Measurements from ENCODE around the gene ZNF837.
A peak's percentile ranks its signal among the peaks of the same experiment; 100 is the strongest.

Gene ZNF837

GRCh38 chr19:58362272-58362994 is 18.4 kb downstream of the ZNF837 start, which contains the start of gene ZNF497:
Gene ZNF497, minus strand, starts transcription at chr19:58362751. Its CDS starts 5,116 bp downstream, at chr19:58357635.
- TF ChIP-seq USF1 (IDR thresholded peaks at IDR 0.05) = no peak
- TF ChIP-seq TCF12 (IDR thresholded peaks at IDR 0.05; ENCODE audit: low read depth) = peak; percentile 51; the same call in 1 of the 2 replicates
- TF ChIP-seq TEAD4 (IDR thresholded peaks at IDR 0.05) = 0 out of 2 replicates have a peak, but pooled peaks have one; percentile 23
- no peak for TF ChIP-seq RAD21 (IDR thresholded peaks at IDR 0.05; ENCODE audit: low read depth)
- TF ChIP-seq CREB1 (IDR thresholded peaks at IDR 0.05; ENCODE audit: low read depth) = no peak
- TF ChIP-seq FOXM1 (IDR thresholded peaks at IDR 0.05; ENCODE audit: borderline replicate concordance, low read depth) = peak; percentile 66
- TF ChIP-seq MAX (IDR thresholded peaks at IDR 0.05) = peak; percentile 75
- peak; percentile 86 for TF ChIP-seq YY1 (IDR thresholded peaks at IDR 0.05; ENCODE audit: low read depth)
- no peak for TF ChIP-seq ZBTB7A (IDR thresholded peaks at IDR 0.05; ENCODE audit: low read depth)
- TF ChIP-seq EP300 (IDR thresholded peaks at IDR 0.05; ENCODE audit: borderline replicate concordance) = no peak
- TF ChIP-seq CEBPB (IDR thresholded peaks at IDR 0.05) = no peak
- TF ChIP-seq TAF1 (IDR thresholded peaks at IDR 0.05; ENCODE audit: low read depth) = peak; percentile 90
- no peak for TF ChIP-seq NFIC (IDR thresholded peaks at IDR 0.05)
- no peak; the same call in 1 of the 2 replicates for TF ChIP-seq EGR1 (IDR thresholded peaks at IDR 0.05)
- TF ChIP-seq, protein P1, sequence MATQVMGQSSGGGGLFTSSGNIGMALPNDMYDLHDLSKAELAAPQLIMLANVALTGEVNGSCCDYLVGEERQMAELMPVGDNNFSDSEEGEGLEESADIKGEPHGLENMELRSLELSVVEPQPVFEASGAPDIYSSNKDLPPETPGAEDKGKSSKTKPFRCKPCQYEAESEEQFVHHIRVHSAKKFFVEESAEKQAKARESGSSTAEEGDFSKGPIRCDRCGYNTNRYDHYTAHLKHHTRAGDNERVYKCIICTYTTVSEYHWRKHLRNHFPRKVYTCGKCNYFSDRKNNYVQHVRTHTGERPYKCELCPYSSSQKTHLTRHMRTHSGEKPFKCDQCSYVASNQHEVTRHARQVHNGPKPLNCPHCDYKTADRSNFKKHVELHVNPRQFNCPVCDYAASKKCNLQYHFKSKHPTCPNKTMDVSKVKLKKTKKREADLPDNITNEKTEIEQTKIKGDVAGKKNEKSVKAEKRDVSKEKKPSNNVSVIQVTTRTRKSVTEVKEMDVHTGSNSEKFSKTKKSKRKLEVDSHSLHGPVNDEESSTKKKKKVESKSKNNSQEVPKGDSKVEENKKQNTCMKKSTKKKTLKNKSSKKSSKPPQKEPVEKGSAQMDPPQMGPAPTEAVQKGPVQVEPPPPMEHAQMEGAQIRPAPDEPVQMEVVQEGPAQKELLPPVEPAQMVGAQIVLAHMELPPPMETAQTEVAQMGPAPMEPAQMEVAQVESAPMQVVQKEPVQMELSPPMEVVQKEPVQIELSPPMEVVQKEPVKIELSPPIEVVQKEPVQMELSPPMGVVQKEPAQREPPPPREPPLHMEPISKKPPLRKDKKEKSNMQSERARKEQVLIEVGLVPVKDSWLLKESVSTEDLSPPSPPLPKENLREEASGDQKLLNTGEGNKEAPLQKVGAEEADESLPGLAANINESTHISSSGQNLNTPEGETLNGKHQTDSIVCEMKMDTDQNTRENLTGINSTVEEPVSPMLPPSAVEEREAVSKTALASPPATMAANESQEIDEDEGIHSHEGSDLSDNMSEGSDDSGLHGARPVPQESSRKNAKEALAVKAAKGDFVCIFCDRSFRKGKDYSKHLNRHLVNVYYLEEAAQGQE (IDR thresholded peaks at IDR 0.05; ENCODE audit: low read depth) = no peak

- no peak for TF ChIP-seq RAD21 (IDR thresholded peaks at IDR 0.05; ENCODE audit: low read depth)
- peak; percentile 93 for TF ChIP-seq MAX (IDR thresholded peaks at IDR 0.05)
Observed at GRCh38 chr19:58361900-58362271, 18.9 kb downstream of the ZNF837 start.

GRCh38 chr19:58357481-58358145 is 23.2 kb downstream of the ZNF837 start:
- TF ChIP-seq RAD21 (IDR thresholded peaks at IDR 0.05; ENCODE audit: low read depth) (no peak), USF1 (IDR thresholded peaks at IDR 0.05) (no peak), TCF12 (IDR thresholded peaks at IDR 0.05; ENCODE audit: low read depth) (no peak), YY1 (IDR thresholded peaks at IDR 0.05; ENCODE audit: low read depth) (no peak), TEAD4 (IDR thresholded peaks at IDR 0.05) (no peak), NFIC (IDR thresholded peaks at IDR 0.05) (no peak), CEBPB (IDR thresholded peaks at IDR 0.05) (no peak), ZBTB7A (IDR thresholded peaks at IDR 0.05; ENCODE audit: low read depth) (no peak)

DNA sequence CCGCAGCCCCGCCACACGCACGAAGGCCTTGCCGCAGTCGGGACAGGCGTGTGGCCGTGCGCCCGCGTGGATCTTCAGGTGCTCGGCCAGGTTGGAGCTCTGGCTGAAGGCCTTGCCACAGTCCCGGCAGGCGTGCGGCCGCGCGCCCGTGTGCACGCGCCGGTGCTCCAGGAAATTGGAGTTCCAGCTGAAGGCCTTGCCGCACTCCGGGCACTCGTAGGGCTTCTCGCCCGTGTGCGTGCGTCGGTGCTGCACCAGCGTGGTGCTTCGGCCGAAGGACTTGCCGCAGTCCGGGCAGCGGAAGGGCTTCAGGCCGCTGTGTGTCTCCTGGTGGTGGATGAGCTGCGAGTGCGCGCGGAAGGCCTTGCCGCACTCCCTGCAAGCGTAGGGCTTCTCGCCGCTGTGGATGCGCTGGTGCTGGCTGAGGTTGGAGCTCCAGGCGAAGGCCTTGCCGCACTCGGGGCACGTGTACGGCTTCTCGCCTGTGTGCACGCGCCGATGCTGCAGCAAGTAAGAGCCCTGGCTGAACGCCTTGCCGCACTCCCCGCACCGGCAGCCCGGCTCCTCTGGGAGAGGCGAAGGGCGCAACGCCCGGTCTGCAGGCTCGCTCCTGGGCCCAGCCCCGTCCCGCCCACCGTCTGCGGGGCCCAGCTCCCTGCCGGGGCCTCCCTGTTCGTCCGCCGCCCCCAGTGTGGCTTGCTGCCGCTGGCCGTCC is 23.9 kb downstream of the ZNF837 start:
- no peak for TF ChIP-seq TAF1 (IDR thresholded peaks at IDR 0.05; ENCODE audit: low read depth)
- no peak for TF ChIP-seq MAX (IDR thresholded peaks at IDR 0.05)
- no peak for TF ChIP-seq EGR1 (IDR thresholded peaks at IDR 0.05)
- TF ChIP-seq TEAD4 (IDR thresholded peaks at IDR 0.05) = no peak
- TF ChIP-seq USF1 (IDR thresholded peaks at IDR 0.05) = no peak
- TF ChIP-seq NFIC (IDR thresholded peaks at IDR 0.05) = no peak
- TF ChIP-seq ZBTB7A (IDR thresholded peaks at IDR 0.05; ENCODE audit: low read depth) = no peak

- TF ChIP-seq TCF12 (IDR thresholded peaks at IDR 0.05; ENCODE audit: low read depth) (no peak), CEBPB (IDR thresholded peaks at IDR 0.05) (no peak), TEAD4 (IDR thresholded peaks at IDR 0.05) (no peak), RAD21 (IDR thresholded peaks at IDR 0.05; ENCODE audit: low read depth) (no peak), FOXM1 (IDR thresholded peaks at IDR 0.05; ENCODE audit: borderline replicate concordance, low read depth) (no peak), MAX (IDR thresholded peaks at IDR 0.05) (no peak), NFIC (IDR thresholded peaks at IDR 0.05) (no peak), ZBTB7A (IDR thresholded peaks at IDR 0.05; ENCODE audit: low read depth) (no peak), EP300 (IDR thresholded peaks at IDR 0.05; ENCODE audit: borderline replicate concordance) (no peak), TAF1 (IDR thresholded peaks at IDR 0.05; ENCODE audit: low read depth) (no peak), CREB1 (IDR thresholded peaks at IDR 0.05; ENCODE audit: low read depth) (no peak), YY1 (IDR thresholded peaks at IDR 0.05; ENCODE audit: low read depth) (no peak), EGR1 (IDR thresholded peaks at IDR 0.05) (no peak)
- TF ChIP-seq, protein P1 (IDR thresholded peaks at IDR 0.05; ENCODE audit: low read depth) = no peak
Observed at GRCh38 chr19:58355908-58356765, 24.7 kb downstream of the ZNF837 start.

Measured in Ishikawa (cell line).